Type B pancreatic cell (in vitro differentiated cells): Measurements from ENCODE around the gene NRP2. TPM values are rescaled to one million over a fixed set of nuclear protein-coding genes. Genes with fewer than 3 reads are reported as not detected.

Source experiments
- DNase-seq: peaks from one replicate; pipeline ENCODE4 v3.0.0; 2021; ENCODE audit warnings: mixed read lengths; ENCODE audit not compliant: unreplicated experiment; ENCODE audit errors: extremely low spot score
- H3K27ac Mint-ChIP-seq: 2 replicates; pipeline ENCODE4 v1.8.0; 2021; ENCODE audit warnings: mild to moderate bottlenecking, mixed read lengths
- H3K27me3 Mint-ChIP-seq: 2 replicates; pipeline ENCODE4 v1.8.0; 2021; ENCODE audit warnings: mixed read lengths
- H3K36me3 Mint-ChIP-seq: 2 replicates; pipeline ENCODE4 v1.8.0; 2021; ENCODE audit warnings: mixed read lengths
- H3K4me1 Mint-ChIP-seq: one replicate; pipeline ENCODE4 v1.8.0; 2021; ENCODE audit warnings: mixed read lengths; ENCODE audit not compliant: unreplicated experiment
- H3K4me3 Mint-ChIP-seq: 2 replicates; pipeline ENCODE4 v1.8.0; 2021; ENCODE audit warnings: mild to moderate bottlenecking, mixed read lengths
- H3K9me3 Mint-ChIP-seq: 2 replicates; pipeline ENCODE4 v1.8.0; 2021; ENCODE audit warnings: mixed read lengths
- CTCF ChIP-seq: fragments of 200-600 bp; sonication (generic); conservative IDR thresholded peaks from 2 replicates; pipeline ENCODE4 v1.5.0; 2021; ENCODE audit warnings: antibody characterized with exemption, mild to moderate bottlenecking
- total RNA-seq: library from RNA; stranded (reverse); gene quantifications from 2 replicates; pipeline ENCODE4 v1.2.1, GENCODE V29; 2021; ENCODE audit warnings: low replicate concordance

NRP2 gene
- total RNA-seq, 1 donor from 2014 or later, result 109 TPM

DNA sequence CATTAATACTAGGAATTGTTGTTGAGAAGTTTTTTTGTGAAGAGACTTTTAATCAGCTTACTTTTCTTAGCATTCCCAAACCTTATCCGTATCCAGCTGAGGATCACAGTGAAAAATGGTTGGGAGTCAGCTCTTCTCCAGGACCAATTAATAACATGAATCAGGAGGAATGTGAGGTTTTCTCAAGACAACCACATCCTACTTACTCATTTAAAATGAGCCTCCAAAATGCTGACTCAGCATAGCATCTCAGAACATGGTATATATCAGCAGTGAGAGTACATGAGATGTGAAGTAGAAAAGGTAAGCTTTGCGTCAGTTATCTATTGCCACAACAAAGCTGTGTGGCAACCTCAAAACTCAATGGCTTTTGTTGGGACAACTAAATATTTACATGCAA is 140.3 kb downstream of the NRP2 start:
- TF ChIP-seq CTCF, result no peak
- H3K36me3 Mint-ChIP-seq, result no peaks in the 10 kb centered on the region
- no peaks in the 10 kb centered on the region for H3K9me3 Mint-ChIP-seq
- no peak for DNase-seq
- H3K27ac Mint-ChIP-seq, result no peak overlapping the region
- peaks cover 2% of the 10 kb centered on the region for H3K27me3 Mint-ChIP-seq
- H3K4me1 Mint-ChIP-seq, result peaks cover under 1% of the 10 kb centered on the region
- no peak overlapping the region for H3K4me3 Mint-ChIP-seq

DNA sequence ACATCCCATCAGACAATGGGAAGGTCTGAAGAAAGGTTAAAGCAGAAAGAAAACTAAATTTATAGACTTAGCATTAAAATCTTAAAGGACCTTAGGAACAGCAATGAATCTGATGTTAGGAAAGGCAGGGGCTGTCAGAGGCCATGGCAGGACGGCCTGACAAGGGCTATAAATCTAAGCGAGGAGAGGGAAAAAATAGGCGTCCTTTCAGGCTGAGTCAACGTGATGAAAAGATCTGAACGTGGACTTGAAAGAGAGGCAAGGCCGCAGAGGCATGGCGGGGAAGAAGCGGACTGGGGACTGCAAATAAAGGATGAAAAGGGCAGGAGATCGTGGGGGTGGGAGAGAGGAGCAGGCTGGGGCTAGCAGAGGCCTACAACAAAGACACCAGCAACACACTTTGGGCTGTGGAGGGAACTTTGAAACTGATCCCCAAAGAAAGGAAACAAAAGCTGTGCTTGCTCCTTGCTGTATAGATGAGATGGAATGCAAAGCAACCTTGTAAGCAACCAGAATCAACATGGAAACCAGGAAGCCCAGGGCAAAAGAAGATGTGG is 145.6 kb downstream of the NRP2 start:
- H3K9me3 Mint-ChIP-seq, result no peaks in the 10 kb centered on the region
- no peak for DNase-seq
- H3K27me3 Mint-ChIP-seq, result peaks cover 2% of the 10 kb centered on the region

DNA sequence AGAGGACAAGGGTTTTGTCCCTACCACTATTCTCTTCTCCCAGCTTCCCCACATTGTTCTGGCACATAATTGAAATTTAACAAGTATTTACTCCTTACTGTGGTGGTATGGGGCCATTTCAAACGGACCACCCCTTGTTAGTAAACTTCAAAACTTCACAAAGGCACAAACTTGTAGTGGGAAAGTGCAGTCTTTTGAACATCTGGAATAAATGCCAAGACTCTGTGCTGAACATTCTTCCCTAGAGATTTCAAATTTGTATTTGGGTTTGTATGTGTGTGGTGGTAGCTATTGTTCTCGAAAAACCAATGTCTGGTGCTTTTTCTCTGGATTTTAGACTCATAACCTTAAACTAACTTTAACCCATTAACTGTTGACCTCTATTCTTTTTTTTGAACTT is 151.6 kb downstream of the NRP2 start:
- Mint-ChIP-seq H3K9me3 (peaks cover 9% of the 10 kb centered on the region), H3K36me3 (no peaks in the 10 kb centered on the region), H3K27me3 (no peaks in the 10 kb centered on the region), H3K4me1 (peaks cover 31% of the 10 kb centered on the region), H3K27ac (no peak overlapping the region), H3K4me3 (no peak overlapping the region)
- no peak for DNase-seq
- no peak for TF ChIP-seq CTCF

More for the DNA sequence above, 145.6 kb downstream of the NRP2 start:
- H3K36me3 Mint-ChIP-seq, result no peaks in the 10 kb centered on the region
- peak overlapping the region; percentile 13 for H3K27ac Mint-ChIP-seq
- peak overlapping the region; percentile 1 for H3K4me3 Mint-ChIP-seq
- H3K4me1 Mint-ChIP-seq, result peaks cover 12% of the 10 kb centered on the region
- TF ChIP-seq CTCF, result no peak

DNA sequence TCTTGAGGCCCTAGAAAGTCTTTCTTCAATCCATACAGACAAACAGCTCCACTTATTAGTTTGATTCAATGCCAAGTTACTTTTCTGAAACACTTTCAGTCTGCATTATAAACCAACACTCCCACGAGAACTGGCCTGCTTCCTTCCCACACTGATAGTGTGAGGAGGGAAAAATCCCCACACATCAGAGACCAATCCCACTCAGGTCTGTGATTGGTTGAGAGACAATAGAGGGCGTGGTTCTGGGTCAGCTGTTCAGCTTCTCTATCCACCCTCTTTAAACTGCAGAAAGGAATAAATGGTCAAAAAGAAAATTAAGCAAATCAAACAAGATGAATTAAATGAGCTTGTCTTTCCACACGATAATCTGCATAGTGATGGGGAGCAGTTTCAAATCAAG is 152.5 kb downstream of the NRP2 start:
- Mint-ChIP-seq H3K4me1 (peaks cover 31% of the 10 kb centered on the region), H3K9me3 (peaks cover 9% of the 10 kb centered on the region), H3K27me3 (no peaks in the 10 kb centered on the region), H3K27ac (no peak overlapping the region), H3K36me3 (no peaks in the 10 kb centered on the region), H3K4me3 (no peak overlapping the region)
- no peak for TF ChIP-seq CTCF
- no peak for DNase-seq

- H3K4me1 Mint-ChIP-seq, result peaks cover 31% of the 10 kb centered on the region
- no peak overlapping the region for H3K27ac Mint-ChIP-seq
- H3K27me3 Mint-ChIP-seq, result no peaks in the 10 kb centered on the region
- TF ChIP-seq CTCF, result no peak
- no peak for DNase-seq
- H3K36me3 Mint-ChIP-seq, result no peaks in the 10 kb centered on the region
- H3K9me3 Mint-ChIP-seq, result peaks cover 9% of the 10 kb centered on the region
- H3K4me3 Mint-ChIP-seq, result no peak overlapping the region
Measured at GRCh38 chr2:205835251-205835791, 153.0 kb downstream of the NRP2 start.
